Tibial nerve (tissue), 4 donors: ENCODE measurements around the gene MTUS2. TPM values are rescaled to one million over a fixed set of nuclear protein-coding genes. Genes with fewer than 3 reads are reported as not detected.

Experiments used
- DNase-seq, 2 donors: peaks; one replicate each; pipeline ENCODE4 v3.0.0-alpha.2; 2019; ENCODE audit warnings: low spot score in 2 of 2
- H3K27ac ChIP-seq, 4 donors: fragments of 200-600 bp; sonication (generic) in 3 of 4; one replicate each; pipeline ENCODE4 v1.5.1; 2017 to 2019; ENCODE audit warnings: mild to moderate bottlenecking in 1 of 4
- H3K27me3 ChIP-seq, 2 donors: fragments of 200-600 bp; sonication (generic) in 1 of 2; one replicate each; pipeline versions ENCODE4 v1.5.1 to v1.6.0; 2017 to 2019
- H3K36me3 ChIP-seq, 3 donors: fragments of 200-600 bp; sonication (generic); one replicate each; pipeline ENCODE4 v1.5.1; 2018 to 2019
- H3K4me1 ChIP-seq, 4 donors: fragments of 200-600 bp; sonication (generic) in 3 of 4; one replicate each; pipeline ENCODE4 v1.5.1; 2017 to 2019
- H3K4me3 ChIP-seq, 4 donors: fragments of 200-600 bp; sonication (generic) in 3 of 4; one replicate each; pipeline ENCODE4 v1.5.1; 2017 to 2019; ENCODE audit warnings: mild to moderate bottlenecking in 1 of 4, moderate library complexity in 1 of 4
- H3K9me3 ChIP-seq, 4 donors: fragments of 200-600 bp; sonication (generic) in 3 of 4; one replicate each; pipeline ENCODE4 v1.5.1; 2017 to 2019
- CTCF ChIP-seq, 5 experiments: fragments of 200-600 bp in 3 of 5; fragments of 450-650 bp in 2 of 5; sonication (generic) in 3 of 5; IDR thresholded peaks; one replicate each; pipeline ENCODE4 v1.5.1; 2016 to 2019; ENCODE audit warnings: antibody characterized with exemption in 5 of 5, mild to moderate bottlenecking in 3 of 5, moderate library complexity in 2 of 5
- EP300 ChIP-seq, 2 donors: sonication (generic); formaldehyde crosslinking; IDR thresholded peaks; one replicate each; pipeline ENCODE4 v1.6.1; 2017; ENCODE audit warnings: antibody characterized with exemption in 2 of 2, mild to moderate bottlenecking in 1 of 2
- POLR2A ChIP-seq, 2 donors: fragments of 450-650 bp; IDR thresholded peaks; one replicate each; pipeline ENCODE4 v1.6.1; 2017; ENCODE audit warnings: antibody characterized with exemption in 2 of 2, mild to moderate bottlenecking in 2 of 2, moderate library complexity in 2 of 2
- WGBS, 2 donors: methylation state at CpG; one replicate each; pipeline ENCODE4 v1.1.5; 2018; 5-methylcytosine and 5-hydroxymethylcytosine counted together
- total RNA-seq, 4 donors: library from RNA; depleted of rRNA; stranded (reverse); fragments of >200 nt; gene quantifications; one replicate each; pipeline ENCODE4 v1.1.0, GENCODE V29; 2016

Gene MTUS2
- total RNA-seq, 4 donors from 2014 or later: 0.20 TPM; not detected in 3

GRCh38 chr13:29496241-29496712 is 676.1 kb downstream of the MTUS2 start:
- no peak overlapping the region for H3K4me3 ChIP-seq
- TF ChIP-seq EP300 (IDR thresholded peaks at IDR 0.05) (no peak), CTCF (IDR thresholded peaks at IDR 0.05) (no peak), POLR2A (IDR thresholded peaks at IDR 0.05) (no peak)
- H3K36me3 ChIP-seq: no peaks in the 10 kb centered on the region
- H3K27me3 ChIP-seq: no peaks in the 10 kb centered on the region
- H3K9me3 ChIP-seq: no peaks in the 10 kb centered on the region
- peaks cover 0 to 20% (median 7%) of the 10 kb centered on the region in 4 donors for H3K4me1 ChIP-seq
- 63 to 79% methylated on average over 9 of the region's 9 CpGs for WGBS, 2 donors
- no peak for DNase-seq
- no peak overlapping the region for H3K27ac ChIP-seq

GRCh38 chr13:29497137-29497654 is 677.1 kb downstream of the MTUS2 start:
- DNase-seq: peak in 1 of 2 donors; percentile 35
- WGBS, 2 donors: 13 to 26% methylated on average over 14 to 15 of the region's 15 CpGs

GRCh38 chr13:29498426-29499040 is 678.4 kb downstream of the MTUS2 start:
- Histone ChIP-seq H3K27me3 (no peaks in the 10 kb centered on the region), H3K4me3 (no peak overlapping the region), H3K36me3 (no peaks in the 10 kb centered on the region), H3K4me1 (peaks cover 0 to 20% (median 7%) of the 10 kb centered on the region in 4 donors), H3K9me3 (no peaks in the 10 kb centered on the region), H3K27ac (no peak overlapping the region)
- DNase-seq: no peak
- TF ChIP-seq CTCF (IDR thresholded peaks at IDR 0.05) (no peak), EP300 (IDR thresholded peaks at IDR 0.05) (no peak), POLR2A (IDR thresholded peaks at IDR 0.05) (no peak)
- 91 to 92% methylated on average over 13 of the region's 13 CpGs for WGBS, 2 donors

More at GRCh38 chr13:29497137-29497654, 677.1 kb downstream of the MTUS2 start:
- H3K4me3 ChIP-seq: no peak overlapping the region
- H3K36me3 ChIP-seq: no peaks in the 10 kb centered on the region
- no peak overlapping the region for H3K27ac ChIP-seq
- H3K9me3 ChIP-seq: no peaks in the 10 kb centered on the region
- H3K27me3 ChIP-seq: no peaks in the 10 kb centered on the region
- peaks cover 0 to 20% (median 7%) of the 10 kb centered on the region in 4 donors for H3K4me1 ChIP-seq
- TF ChIP-seq EP300 (IDR thresholded peaks at IDR 0.05) (no peak), CTCF (IDR thresholded peaks at IDR 0.05) (no peak), POLR2A (IDR thresholded peaks at IDR 0.05) (no peak)

GRCh38 chr13:29499506-29500165 is 679.5 kb downstream of the MTUS2 start:
- no peak for DNase-seq
- H3K27me3 ChIP-seq: peaks cover 0 to 7% of the 10 kb centered on the region in 2 donors
- no peaks in the 10 kb centered on the region for H3K36me3 ChIP-seq
- H3K9me3 ChIP-seq: no peaks in the 10 kb centered on the region
- H3K4me3 ChIP-seq: no peak overlapping the region
- H3K27ac ChIP-seq: no peak overlapping the region
- H3K4me1 ChIP-seq: peaks cover 0 to 20% (median 7%) of the 10 kb centered on the region in 4 donors
- TF ChIP-seq EP300 (IDR thresholded peaks at IDR 0.05) (no peak), CTCF (IDR thresholded peaks at IDR 0.05) (no peak), POLR2A (IDR thresholded peaks at IDR 0.05) (no peak)
- WGBS, 2 donors: 79 to 88% methylated on average over 7 of the region's 7 CpGs

- Histone ChIP-seq H3K9me3 (no peaks in the 10 kb centered on the region), H3K27ac (no peak overlapping the region), H3K4me3 (no peak overlapping the region), H3K36me3 (no peaks in the 10 kb centered on the region), H3K4me1 (peaks cover 0 to 20% (median 7%) of the 10 kb centered on the region in 4 donors), H3K27me3 (peaks cover 0 to 11% of the 10 kb centered on the region in 2 donors)
- WGBS, 2 donors: 86% methylated on average over 7 of the region's 7 CpGs
- TF ChIP-seq EP300 (IDR thresholded peaks at IDR 0.05): no peak
- DNase-seq: no peak
Observed at GRCh38 chr13:29500386-29500785, 680.2 kb downstream of the MTUS2 start.
